Astrocyte (in vitro differentiated cells and primary cell): ENCODE measurements around the gene RNF175. TPM values are rescaled to one million over a fixed set of nuclear protein-coding genes. Genes with fewer than 3 reads are reported as not detected.

ENCODE experiments used
- DNase-seq: peaks from one replicate; pipeline ENCODE4 v3.0.0-alpha.2; 2010; ENCODE audit warnings: low read depth
- FAIRE-seq: peaks from 2 replicates; lab custom pipeline; 2011; peaks lifted over from hg19 to GRCh38; lab: Jason Lieb, UNC
- H2AFZ ChIP-seq: 2 replicates; pipeline ENCODE4 v1.6.0; 2012; ENCODE audit warnings: low read depth, low read length, inconsistent platforms
- H3K27ac ChIP-seq: 2 replicates; pipeline ENCODE4 v1.5.1; 2011; ENCODE audit warnings: low read depth, low read length, inconsistent platforms
- H3K27me3 ChIP-seq: 2 replicates; pipeline ENCODE4 v1.6.0; 2011; ENCODE audit warnings: low read length, inconsistent platforms; ENCODE audit not compliant: insufficient read depth
- H3K36me3 ChIP-seq: 2 replicates; pipeline ENCODE4 v1.5.1; 2011; ENCODE audit warnings: low read length, inconsistent platforms; ENCODE audit not compliant: insufficient read depth
- H3K4me1 ChIP-seq: 2 replicates; pipeline ENCODE4 v1.5.1; 2011; ENCODE audit warnings: low read length, inconsistent platforms; ENCODE audit not compliant: insufficient read depth
- H3K4me2 ChIP-seq: 2 replicates; pipeline ENCODE4 v1.6.0; 2012; ENCODE audit warnings: low read length, inconsistent platforms
- H3K4me3 ChIP-seq: 2 replicates; pipeline ENCODE4 v1.5.1; 2011; ENCODE audit warnings: low read depth, mild to moderate bottlenecking, low read length, inconsistent platforms; ENCODE audit not compliant: insufficient read depth
- H3K79me2 ChIP-seq: 2 replicates; pipeline ENCODE4 v1.6.0; 2012; ENCODE audit warnings: mild to moderate bottlenecking, low read length, inconsistent platforms; ENCODE audit not compliant: insufficient read depth
- H3K9ac ChIP-seq: 2 replicates; pipeline ENCODE4 v1.6.0; 2012; ENCODE audit warnings: mild to moderate bottlenecking, low read length, inconsistent platforms
- H3K9me3 ChIP-seq: 2 replicates; pipeline ENCODE4 v1.5.1; 2012; ENCODE audit warnings: low read depth, mild to moderate bottlenecking, low read length, inconsistent platforms; ENCODE audit not compliant: insufficient read depth
- H4K20me1 ChIP-seq: 2 replicates; pipeline ENCODE4 v1.6.0; 2012; ENCODE audit warnings: low read length, inconsistent platforms; ENCODE audit not compliant: insufficient read depth
- H3K27ac Mint-ChIP-seq: one replicate; pipeline ENCODE4 v1.8.0; 2021; ENCODE audit warnings: mild to moderate bottlenecking, mixed read lengths; ENCODE audit not compliant: unreplicated experiment
- H3K27me3 Mint-ChIP-seq: one replicate; pipeline ENCODE4 v1.8.0; 2021; ENCODE audit warnings: low read depth, mixed read lengths; ENCODE audit not compliant: unreplicated experiment
- H3K36me3 Mint-ChIP-seq: one replicate; pipeline ENCODE4 v1.8.0; 2021; ENCODE audit warnings: low read depth, mixed read lengths; ENCODE audit not compliant: unreplicated experiment
- H3K4me1 Mint-ChIP-seq: one replicate; pipeline ENCODE4 v1.8.0; 2021; ENCODE audit warnings: low read depth, mixed read lengths; ENCODE audit not compliant: unreplicated experiment
- H3K4me3 Mint-ChIP-seq: one replicate; pipeline ENCODE4 v1.8.0; 2021; ENCODE audit warnings: mild to moderate bottlenecking, moderate library complexity, mixed read lengths; ENCODE audit not compliant: unreplicated experiment
- H3K9me3 Mint-ChIP-seq: one replicate; pipeline ENCODE4 v1.8.0; 2021; ENCODE audit warnings: mild to moderate bottlenecking, mixed read lengths; ENCODE audit not compliant: unreplicated experiment
- CTCF ChIP-seq: IDR thresholded peaks from 2 replicates; pipeline ENCODE4 v1.5.1; 2011; ENCODE audit warnings: low read depth, mild to moderate bottlenecking, inconsistent platforms, low read length, moderate library complexity; ENCODE audit not compliant: insufficient read depth
- EZH2 ChIP-seq: IDR thresholded peaks from 2 replicates; pipeline ENCODE4 v1.6.1; 2012; ENCODE audit warnings: mild to moderate bottlenecking, low read length, inconsistent platforms; ENCODE audit not compliant: insufficient read depth
- total RNA-seq: library from RNA; stranded (reverse); gene quantifications from 2 replicates; pipeline ENCODE4 v1.2.1, GENCODE V29; 2021

RNF175 gene
- total RNA-seq, 1 donor from 2014 or later, result 1.0 TPM

DNA sequence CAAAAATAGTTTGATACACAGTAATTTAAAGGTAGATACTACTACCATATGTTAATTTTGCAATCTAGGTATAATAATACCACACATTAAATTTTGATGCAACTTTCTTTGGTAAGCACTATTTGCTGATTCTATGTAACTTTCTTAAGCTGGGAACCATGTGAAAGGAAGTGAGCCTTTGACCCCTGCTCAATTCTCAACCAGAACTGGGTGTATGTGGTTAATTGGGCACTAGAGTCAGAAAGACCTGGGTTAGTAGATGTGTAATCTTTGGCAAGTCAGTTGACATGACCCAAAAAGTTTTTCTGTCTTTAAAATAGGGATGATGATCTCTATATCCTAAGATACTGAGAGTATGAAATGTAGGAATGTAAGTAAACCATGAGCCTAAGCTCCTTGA is 53.3 kb downstream of the RNF175 start:
- Histone ChIP-seq H3K9ac (no peak overlapping the region), H3K27me3 (peaks cover 6% of the 10 kb centered on the region), H3K4me3 (no peak overlapping the region), H3K4me1 (no peaks in the 10 kb centered on the region), H3K9me3 (no peaks in the 10 kb centered on the region), H4K20me1 (no peaks in the 10 kb centered on the region), H3K4me2 (no peak overlapping the region), H3K36me3 (no peaks in the 10 kb centered on the region), H2AFZ (no peak overlapping the region), H3K27ac (no peak overlapping the region), H3K79me2 (no peaks in the 10 kb centered on the region)
- TF ChIP-seq CTCF, result no peak
- no peak for TF ChIP-seq EZH2
- no peak overlapping the region for H3K4me3 Mint-ChIP-seq
- H3K9me3 Mint-ChIP-seq, result no peaks in the 10 kb centered on the region
- H3K4me1 Mint-ChIP-seq, result peaks cover 3% of the 10 kb centered on the region
- FAIRE-seq (no peak), DNase-seq (no peak)
- H3K36me3 Mint-ChIP-seq, result no peaks in the 10 kb centered on the region
- no peak overlapping the region for H3K27ac Mint-ChIP-seq
- no peaks in the 10 kb centered on the region for H3K27me3 Mint-ChIP-seq

GRCh38 chr4:153705743-153706468 is 53.9 kb downstream of the RNF175 start:
- no peak for FAIRE-seq
- Histone ChIP-seq H4K20me1 (no peaks in the 10 kb centered on the region), H3K27me3 (peaks cover 6% of the 10 kb centered on the region), H3K9ac (no peak overlapping the region), H3K4me2 (no peak overlapping the region), H3K27ac (no peak overlapping the region), H3K4me1 (no peaks in the 10 kb centered on the region), H3K36me3 (no peaks in the 10 kb centered on the region), H2AFZ (no peak overlapping the region), H3K79me2 (no peaks in the 10 kb centered on the region), H3K4me3 (no peak overlapping the region), H3K9me3 (no peaks in the 10 kb centered on the region)
- Mint-ChIP-seq H3K4me3 (no peak overlapping the region), H3K9me3 (no peaks in the 10 kb centered on the region), H3K27ac (no peak overlapping the region), H3K27me3 (no peaks in the 10 kb centered on the region), H3K4me1 (peaks cover 3% of the 10 kb centered on the region), H3K36me3 (no peaks in the 10 kb centered on the region)
- no peak for DNase-seq
- TF ChIP-seq EZH2, result no peak
- TF ChIP-seq CTCF, result no peak

GRCh38 chr4:153704522-153704921 is 55.3 kb downstream of the RNF175 start:
- H3K9me3 Mint-ChIP-seq, result no peaks in the 10 kb centered on the region
- no peaks in the 10 kb centered on the region for H3K36me3 ChIP-seq
- FAIRE-seq, result no peak
- H3K4me2 ChIP-seq, result no peak overlapping the region
- DNase-seq, result no peak
- H3K4me1 ChIP-seq, result no peaks in the 10 kb centered on the region
- no peak overlapping the region for H3K27ac ChIP-seq
- H3K9me3 ChIP-seq, result no peaks in the 10 kb centered on the region
- no peaks in the 10 kb centered on the region for H4K20me1 ChIP-seq
- no peak overlapping the region for H3K9ac ChIP-seq
- no peaks in the 10 kb centered on the region for H3K36me3 Mint-ChIP-seq
- H3K79me2 ChIP-seq, result no peaks in the 10 kb centered on the region
- H3K4me3 ChIP-seq, result no peak overlapping the region
- H3K27ac Mint-ChIP-seq, result no peak overlapping the region
- H3K4me1 Mint-ChIP-seq, result peaks cover 3% of the 10 kb centered on the region
- H3K4me3 Mint-ChIP-seq, result no peak overlapping the region
- H3K27me3 Mint-ChIP-seq, result no peaks in the 10 kb centered on the region
- H3K27me3 ChIP-seq, result peaks cover 6% of the 10 kb centered on the region
- TF ChIP-seq EZH2 (no peak), CTCF (no peak)
- H2AFZ ChIP-seq, result no peak overlapping the region
